BE2C (cell line): ENCODE data around the gene DIP2C.

Experiments used
- DNase-seq: peaks from one replicate; pipeline ENCODE4 v3.0.0-alpha.2; 2020
- H3K27me3 ChIP-seq: fragments of 250-450 bp; sonication (Bioruptor Pico); 2 replicates; pipeline ENCODE4 v1.5.1; 2020; ENCODE audit warnings: mild to moderate bottlenecking
- H3K36me3 ChIP-seq: fragments of 250-450 bp; sonication (Bioruptor Pico); 2 replicates; pipeline ENCODE4 v1.5.1; 2020; ENCODE audit warnings: mild to moderate bottlenecking
- H3K4me1 ChIP-seq: fragments of 250-450 bp; sonication (Bioruptor Pico); 2 replicates; pipeline ENCODE4 v1.5.1; 2020
- H3K4me3 ChIP-seq: 2 replicates; pipeline ENCODE4 v1.5.1; 2011; ENCODE audit warnings: low read depth, low read length
- H3K9me3 ChIP-seq: fragments of 250-450 bp; sonication (Bioruptor Pico); 2 replicates; pipeline ENCODE4 v1.5.1; 2020
- TF ChIP-seq, protein P1 (sequence below): IDR thresholded peaks from 2 replicates; pipeline ENCODE4 v1.5.1; 2012; ENCODE audit warnings: mild to moderate bottlenecking, low read depth, low read length

DIP2C gene

DNA sequence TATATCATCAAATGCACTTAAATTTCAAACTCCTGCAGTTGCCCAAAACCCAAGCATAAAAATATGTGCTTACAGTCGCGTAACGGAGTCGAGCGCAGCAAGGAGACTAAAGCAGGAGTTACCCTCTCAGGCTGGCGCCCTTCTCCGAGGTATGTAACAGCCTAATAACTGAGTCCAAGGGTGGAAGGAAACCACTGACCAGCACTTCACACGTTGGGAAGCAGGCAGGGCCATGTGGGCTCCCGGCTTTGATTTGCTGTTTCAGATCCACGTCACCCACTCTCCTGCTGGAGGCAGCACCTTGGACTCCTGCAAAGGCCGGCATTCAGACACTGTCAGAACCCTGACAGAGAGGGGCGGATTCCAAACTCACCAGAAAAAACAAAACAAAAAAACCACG lies 123.8 kb downstream of the DIP2C start:
- H3K4me3 ChIP-seq, result no peak overlapping the region
- no peaks in the 10 kb centered on the region for H3K27me3 ChIP-seq
- H3K36me3 ChIP-seq, result no peaks in the 10 kb centered on the region
- H3K9me3 ChIP-seq, result no peaks in the 10 kb centered on the region; the same call in 1 of the 2 replicates
- TF ChIP-seq, protein P1, sequence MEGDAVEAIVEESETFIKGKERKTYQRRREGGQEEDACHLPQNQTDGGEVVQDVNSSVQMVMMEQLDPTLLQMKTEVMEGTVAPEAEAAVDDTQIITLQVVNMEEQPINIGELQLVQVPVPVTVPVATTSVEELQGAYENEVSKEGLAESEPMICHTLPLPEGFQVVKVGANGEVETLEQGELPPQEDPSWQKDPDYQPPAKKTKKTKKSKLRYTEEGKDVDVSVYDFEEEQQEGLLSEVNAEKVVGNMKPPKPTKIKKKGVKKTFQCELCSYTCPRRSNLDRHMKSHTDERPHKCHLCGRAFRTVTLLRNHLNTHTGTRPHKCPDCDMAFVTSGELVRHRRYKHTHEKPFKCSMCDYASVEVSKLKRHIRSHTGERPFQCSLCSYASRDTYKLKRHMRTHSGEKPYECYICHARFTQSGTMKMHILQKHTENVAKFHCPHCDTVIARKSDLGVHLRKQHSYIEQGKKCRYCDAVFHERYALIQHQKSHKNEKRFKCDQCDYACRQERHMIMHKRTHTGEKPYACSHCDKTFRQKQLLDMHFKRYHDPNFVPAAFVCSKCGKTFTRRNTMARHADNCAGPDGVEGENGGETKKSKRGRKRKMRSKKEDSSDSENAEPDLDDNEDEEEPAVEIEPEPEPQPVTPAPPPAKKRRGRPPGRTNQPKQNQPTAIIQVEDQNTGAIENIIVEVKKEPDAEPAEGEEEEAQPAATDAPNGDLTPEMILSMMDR, result no peak
- no peaks in the 10 kb centered on the region for H3K4me1 ChIP-seq
- no peak for DNase-seq

GRCh38 chr10:565146-565545 lies 124.3 kb downstream of the DIP2C start:
- Histone ChIP-seq H3K27me3 (no peaks in the 10 kb centered on the region), H3K36me3 (no peaks in the 10 kb centered on the region), H3K4me1 (no peaks in the 10 kb centered on the region), H3K4me3 (no peak overlapping the region), H3K9me3 (no peaks in the 10 kb centered on the region; the same call in 1 of the 2 replicates)
- TF ChIP-seq, protein P1, result no peak
- DNase-seq, result no peak

DNA sequence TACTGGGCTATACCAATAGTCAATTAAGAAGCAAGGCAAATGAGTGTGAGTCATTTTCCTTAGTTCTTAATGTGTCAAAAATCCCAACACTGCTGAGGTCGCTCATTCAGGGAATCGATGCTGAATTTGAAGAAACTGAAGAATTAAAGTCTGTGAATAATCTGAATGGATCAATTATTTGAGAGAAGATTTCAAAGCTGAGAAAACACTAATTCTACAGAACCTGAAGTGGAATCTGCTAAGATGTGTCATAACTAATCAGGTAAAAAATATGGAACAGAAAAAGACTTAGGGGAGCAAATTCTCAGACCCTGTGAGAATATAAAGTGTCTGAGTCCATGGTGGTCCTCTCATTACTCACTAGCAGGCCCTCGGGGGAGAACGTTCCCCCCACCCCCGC lies 125.6 kb downstream of the DIP2C start:
- no peak overlapping the region for H3K4me3 ChIP-seq
- no peaks in the 10 kb centered on the region for H3K27me3 ChIP-seq
- no peak for DNase-seq
- H3K36me3 ChIP-seq, result no peaks in the 10 kb centered on the region
- H3K4me1 ChIP-seq, result no peaks in the 10 kb centered on the region
- H3K9me3 ChIP-seq, result no peaks in the 10 kb centered on the region; the same call in 1 of the 2 replicates
- TF ChIP-seq, protein P1, result no peak

DNA sequence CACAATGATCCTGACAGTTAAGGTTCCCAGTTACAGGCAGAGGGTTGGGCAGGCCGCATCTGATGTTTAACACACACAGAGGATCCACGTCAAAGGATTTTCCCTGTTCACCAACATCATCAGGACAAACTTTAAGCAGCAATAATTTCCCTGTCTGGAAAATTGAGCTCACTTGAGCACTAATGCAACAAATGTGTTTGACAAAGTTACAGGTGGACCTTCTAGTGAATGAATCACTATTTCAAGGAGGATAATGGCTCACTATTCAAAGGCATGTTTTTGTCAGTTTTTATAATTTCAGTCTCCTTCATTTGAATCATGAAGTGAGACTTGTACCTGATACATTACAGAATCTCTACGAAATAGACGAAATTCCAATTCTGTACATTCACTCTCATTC lies 127.3 kb downstream of the DIP2C start:
- DNase-seq, result no peak
- H3K9me3 ChIP-seq, result no peaks in the 10 kb centered on the region; the same call in 1 of the 2 replicates

GRCh38 chr10:561721-562120 lies 127.7 kb downstream of the DIP2C start:
- no peaks in the 10 kb centered on the region; the same call in 1 of the 2 replicates for H3K9me3 ChIP-seq
- no peaks in the 10 kb centered on the region for H3K27me3 ChIP-seq
- H3K36me3 ChIP-seq, result no peaks in the 10 kb centered on the region
- 0 out of 2 replicates have a peak, but pooled peaks cover 3% of the 10 kb centered on the region for H3K4me1 ChIP-seq
- no peak overlapping the region for H3K4me3 ChIP-seq
- no peak for DNase-seq
- TF ChIP-seq, protein P1, result no peak

More for the DNA sequence above, 127.3 kb downstream of the DIP2C start:
- H3K27me3 ChIP-seq, result no peaks in the 10 kb centered on the region
- no peaks in the 10 kb centered on the region for H3K36me3 ChIP-seq
- TF ChIP-seq, protein P1, result no peak
- 0 out of 2 replicates have a peak, but pooled peaks cover 3% of the 10 kb centered on the region for H3K4me1 ChIP-seq
- H3K4me3 ChIP-seq, result no peak overlapping the region

GRCh38 chr10:560314-560992 lies 129.0 kb downstream of the DIP2C start:
- Histone ChIP-seq H3K4me1 (0 out of 2 replicates have a peak, but pooled peaks cover 3% of the 10 kb centered on the region), H3K4me3 (no peak overlapping the region), H3K27me3 (no peaks in the 10 kb centered on the region), H3K36me3 (no peaks in the 10 kb centered on the region), H3K9me3 (no peaks in the 10 kb centered on the region; the same call in 1 of the 2 replicates)
- no peak for DNase-seq
- TF ChIP-seq, protein P1, result no peak
